DMS53 treated with DMSO at 0.1 percent for 48 hours (cell line): Measurements from ENCODE around the gene ACVRL1.

Source experiments
- DNase-seq: peaks from one replicate; lab custom pipeline; 2025; ENCODE audit not compliant: unreplicated experiment; lab: John Stamatoyannopoulos, UW

ACVRL1 gene

GRCh38 chr12:51961834-51962233, 54.5 kb downstream of the ACVRL1 start:
- peak; percentile 15 for DNase-seq

- DNase-seq, result no peak
These were observed 55.4 kb downstream of the ACVRL1 start for GRCh38 chr12:51962737-51963136.

GRCh38 chr12:51963477-51963876, 56.2 kb downstream of the ACVRL1 start:
- no peak for DNase-seq

- no peak for DNase-seq
These were observed 62.3 kb downstream of the ACVRL1 start for GRCh38 chr12:51969643-51970042.

GRCh38 chr12:51970904-51971646, 63.8 kb downstream of the ACVRL1 start:
- DNase-seq, result no peak

- DNase-seq, result no peak
These were observed 64.5 kb downstream of the ACVRL1 start for GRCh38 chr12:51971679-51972421.

- no peak for DNase-seq
These were observed 65.1 kb downstream of the ACVRL1 start for GRCh38 chr12:51972422-51972812.

GRCh38 chr12:51972849-51973273, 65.6 kb downstream of the ACVRL1 start:
- DNase-seq, result no peak
